GDM1 (cell line): ENCODE measurements around the gene HOXA6.

Experiments
- DNase-seq: peaks from one replicate; lab custom pipeline; 2025; lab: John Stamatoyannopoulos, UW

Gene HOXA6

DNA sequence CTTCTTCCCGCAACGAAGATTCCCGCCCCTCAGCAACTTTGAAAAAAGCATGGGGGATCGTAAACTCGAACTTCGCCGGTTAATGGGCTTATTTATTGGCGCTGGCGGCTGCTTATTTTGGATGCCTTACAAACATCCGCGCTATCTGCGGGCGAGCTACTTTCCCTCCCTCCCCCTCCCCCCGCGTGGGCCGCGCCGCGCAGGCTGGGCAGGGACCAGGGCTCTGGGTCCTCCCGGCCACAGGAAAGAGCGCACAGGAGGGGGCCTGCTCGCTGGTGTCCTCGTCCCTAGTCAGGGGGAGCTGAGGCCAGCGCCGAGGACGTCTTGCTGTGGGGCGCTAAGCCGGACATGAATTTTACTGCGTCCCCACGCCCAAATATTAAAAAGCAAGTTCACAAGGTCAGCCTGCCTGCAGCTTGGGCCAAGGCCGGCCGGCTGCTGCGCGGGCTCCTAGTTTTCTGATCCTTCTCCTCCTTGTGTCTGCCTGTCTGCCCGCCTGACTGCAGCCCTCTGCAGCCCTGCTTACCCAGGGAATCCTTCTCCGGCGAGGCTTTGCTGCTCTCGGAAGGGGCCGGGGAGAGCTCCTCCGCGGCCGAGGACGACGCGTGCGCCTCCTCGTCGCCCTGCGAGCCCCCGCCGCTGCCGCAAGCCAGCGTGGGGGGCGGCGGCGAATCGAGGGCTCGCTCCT, 25.4 kb upstream of the HOXA6 start:
- no peak for DNase-seq

DNA sequence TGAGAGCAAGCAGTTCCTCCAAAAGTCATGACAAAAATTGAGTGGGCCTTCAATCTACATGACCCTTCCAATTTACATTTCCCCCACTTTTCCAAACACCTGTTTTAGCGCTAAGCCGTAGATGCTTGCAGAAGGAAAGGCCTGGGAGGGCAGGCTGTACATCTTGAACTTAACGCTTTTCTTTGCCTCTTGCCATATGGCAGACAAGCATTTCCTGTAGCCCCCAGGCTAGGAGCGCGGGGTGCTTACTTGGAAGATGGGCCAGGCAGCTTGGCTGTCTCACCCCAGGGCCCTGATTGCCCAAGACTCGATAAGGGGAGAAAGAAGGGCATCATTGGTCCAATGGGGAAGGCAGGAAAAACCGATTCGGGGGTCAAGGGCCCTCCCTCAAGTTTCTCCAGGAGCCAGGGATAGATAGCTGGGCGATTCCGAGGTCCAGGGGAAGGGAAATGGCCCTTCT, 24.8 kb upstream of the HOXA6 start:
- DNase-seq = no peak

DNA sequence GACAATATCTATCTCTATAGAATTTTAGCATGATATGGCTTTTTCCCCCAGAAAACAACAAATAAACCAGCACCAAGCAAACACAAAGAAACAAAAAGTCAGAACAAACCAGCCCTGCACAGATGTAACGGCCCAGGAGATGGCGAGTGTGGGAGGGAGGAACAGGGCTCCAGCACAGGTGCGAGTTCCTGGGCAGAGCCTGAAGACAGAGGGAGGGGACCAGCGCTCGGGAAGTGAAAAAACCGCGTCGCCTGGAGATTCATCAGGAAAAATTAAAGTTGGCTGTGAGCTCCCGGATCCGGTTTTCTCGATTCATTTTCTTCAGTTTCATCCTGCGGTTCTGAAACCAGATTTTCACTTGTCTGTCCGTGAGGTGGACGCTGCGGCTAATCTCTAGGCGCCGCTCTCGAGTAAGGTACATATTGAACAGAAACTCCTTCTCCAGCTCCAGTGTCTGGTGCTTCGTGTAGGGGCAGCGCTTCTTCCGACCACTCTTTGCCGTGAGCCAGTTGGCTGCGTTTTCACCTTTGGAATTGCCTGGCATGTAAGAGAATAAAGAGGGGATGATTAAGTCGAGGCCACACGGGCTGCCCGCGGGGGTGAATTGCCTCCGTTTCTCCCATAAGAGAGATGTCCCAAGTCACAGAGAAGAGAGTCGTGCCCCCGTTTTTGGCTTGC, 24.2 kb upstream of the HOXA6 start:
- DNase-seq = no peak

DNA sequence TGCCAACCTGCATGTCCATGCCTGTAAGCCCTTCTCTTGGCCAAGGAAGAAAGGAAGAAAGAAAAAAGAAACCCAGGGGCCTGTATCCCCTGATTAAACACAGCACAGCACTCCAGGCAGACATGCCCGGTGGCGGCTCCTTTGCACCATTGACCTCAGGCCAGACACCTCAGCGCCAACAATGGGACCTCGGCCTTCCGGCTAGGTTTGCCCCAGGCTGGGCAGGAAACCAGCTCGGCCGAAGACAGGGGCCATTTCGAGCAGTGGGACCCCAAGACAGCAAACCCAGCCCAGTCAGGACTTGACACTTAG, 23.7 kb upstream of the HOXA6 start:
- DNase-seq = peak; percentile 13

DNA sequence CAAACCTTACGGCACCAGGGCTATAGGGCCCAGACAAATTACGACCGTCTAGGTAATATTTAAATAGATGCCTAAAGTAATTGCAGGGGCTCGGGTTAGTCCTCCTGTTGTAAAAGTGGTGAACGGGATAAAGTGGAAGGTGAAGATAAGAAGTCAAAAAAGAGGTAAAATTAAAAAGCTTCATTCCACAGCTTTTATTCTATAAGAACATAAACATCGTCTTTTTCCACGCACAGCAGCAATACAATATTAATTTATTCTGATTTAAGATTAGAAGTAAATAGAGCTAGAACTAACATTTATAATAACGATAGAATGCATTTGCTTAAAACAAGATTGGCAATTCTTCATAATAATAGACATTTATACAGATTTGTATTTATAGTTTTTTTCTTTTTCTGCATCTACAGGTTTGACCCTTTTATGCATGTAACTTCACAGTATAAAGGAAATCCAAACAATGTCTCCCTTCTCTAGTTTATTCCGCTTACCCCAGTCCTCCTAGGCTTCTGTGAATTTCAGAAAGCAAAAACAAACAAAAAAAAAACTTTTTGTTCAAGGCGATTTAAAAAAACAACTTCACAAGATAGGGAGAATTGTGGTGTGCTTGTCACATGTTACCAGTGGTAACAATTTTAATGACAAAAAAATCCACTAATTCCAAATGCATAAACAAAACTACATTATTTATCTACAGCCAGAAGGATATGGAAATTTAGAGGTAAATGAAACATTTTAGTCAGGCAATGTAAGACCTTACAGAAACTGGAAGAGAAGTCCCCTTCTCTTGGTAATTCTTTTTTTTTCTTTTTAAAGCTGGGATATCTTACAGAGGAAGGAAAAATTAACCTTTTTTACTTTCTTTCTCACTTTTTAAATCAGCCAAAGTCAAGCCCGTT, 23.1 kb upstream of the HOXA6 start:
- no peak for DNase-seq

DNA sequence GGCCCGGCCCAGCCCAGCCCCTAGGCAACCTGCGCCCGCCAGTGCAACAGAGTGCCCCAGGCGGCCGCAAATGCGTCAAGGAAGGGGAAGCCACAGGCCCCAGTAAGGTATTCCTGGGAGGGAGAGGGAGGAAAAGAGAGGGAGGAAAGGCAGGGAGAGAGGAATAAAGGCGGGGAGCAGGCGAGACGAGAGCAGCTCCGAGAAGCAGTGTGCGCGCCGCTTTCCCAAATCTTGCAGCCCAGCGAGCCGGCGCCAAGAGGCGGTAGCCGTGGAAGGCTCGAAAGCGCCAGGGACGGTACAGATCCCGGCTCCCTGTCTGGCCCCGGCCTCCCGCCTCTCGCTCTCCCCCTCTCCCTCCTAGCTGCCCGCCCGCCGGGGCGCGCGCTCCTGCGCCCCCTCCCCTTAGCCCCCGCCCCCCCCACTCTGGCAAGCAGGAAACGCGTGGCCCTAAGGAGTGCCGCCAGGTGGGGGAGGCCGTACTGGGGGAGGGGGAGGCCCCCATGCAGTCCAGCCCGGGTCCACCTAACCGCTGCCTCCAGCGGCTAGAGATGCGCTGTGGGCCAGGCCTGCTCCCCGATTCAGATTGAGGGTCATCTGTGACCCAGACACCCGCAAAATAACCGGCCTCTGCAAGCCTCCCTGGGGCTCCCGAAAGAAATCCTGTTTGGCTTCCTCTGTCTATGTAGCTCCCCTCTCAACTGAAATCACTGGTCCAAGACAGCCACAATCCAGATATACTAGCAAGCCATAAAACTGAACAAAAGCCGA, 22.3 kb upstream of the HOXA6 start:
- DNase-seq = peak; percentile 57

DNA sequence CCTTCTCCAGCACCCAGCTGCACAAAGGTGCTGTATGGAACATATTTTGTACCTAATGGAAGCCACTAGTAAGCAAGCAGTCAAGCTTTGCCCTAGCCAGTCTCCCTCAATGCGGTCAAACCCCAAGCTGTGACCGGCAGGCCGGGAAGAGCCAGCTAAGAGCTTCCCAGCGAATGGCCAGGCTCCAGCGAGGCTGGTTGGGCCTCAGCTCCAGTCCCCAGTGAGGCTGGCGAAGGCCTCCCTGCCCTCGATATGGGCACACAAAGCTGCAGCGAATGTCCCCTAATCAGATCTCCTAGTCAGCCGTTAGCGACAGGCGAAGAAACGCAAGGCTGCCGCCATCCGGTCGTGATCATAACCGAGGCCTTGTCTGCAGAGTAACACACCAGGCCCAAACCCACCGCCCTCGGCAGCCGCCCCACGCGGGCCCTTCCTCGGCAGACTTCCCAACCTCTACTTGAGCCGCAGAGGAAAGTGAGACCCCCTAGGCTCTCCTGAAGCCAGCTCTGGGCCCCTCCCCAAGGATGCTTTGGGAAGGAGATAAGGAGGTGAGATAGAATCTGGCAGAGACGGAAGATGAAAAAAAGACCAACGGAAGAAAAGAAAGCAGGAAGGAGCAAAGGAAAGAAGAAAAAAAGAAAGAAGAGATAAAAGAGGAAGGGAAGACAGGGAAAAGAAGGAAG, 20.8 kb upstream of the HOXA6 start:
- DNase-seq = peak; percentile 73

DNA sequence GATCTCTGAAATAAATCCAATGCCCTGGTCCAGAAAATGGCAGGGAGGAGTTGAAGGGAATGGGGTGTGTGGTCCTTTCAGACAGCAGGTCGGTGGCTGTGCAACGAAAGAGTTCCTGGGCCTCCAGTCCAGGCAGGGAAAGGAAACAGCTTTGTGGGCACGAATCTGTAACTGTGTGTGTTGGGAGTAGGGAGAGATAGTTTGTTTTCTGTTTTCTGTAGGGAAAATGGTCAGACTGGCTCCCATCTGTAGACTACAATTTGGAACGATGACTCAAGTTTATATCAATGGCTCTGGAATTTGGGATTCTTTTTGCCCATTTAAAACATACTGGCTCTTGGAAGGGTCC, 20.3 kb upstream of the HOXA6 start:
- DNase-seq = no peak

DNA sequence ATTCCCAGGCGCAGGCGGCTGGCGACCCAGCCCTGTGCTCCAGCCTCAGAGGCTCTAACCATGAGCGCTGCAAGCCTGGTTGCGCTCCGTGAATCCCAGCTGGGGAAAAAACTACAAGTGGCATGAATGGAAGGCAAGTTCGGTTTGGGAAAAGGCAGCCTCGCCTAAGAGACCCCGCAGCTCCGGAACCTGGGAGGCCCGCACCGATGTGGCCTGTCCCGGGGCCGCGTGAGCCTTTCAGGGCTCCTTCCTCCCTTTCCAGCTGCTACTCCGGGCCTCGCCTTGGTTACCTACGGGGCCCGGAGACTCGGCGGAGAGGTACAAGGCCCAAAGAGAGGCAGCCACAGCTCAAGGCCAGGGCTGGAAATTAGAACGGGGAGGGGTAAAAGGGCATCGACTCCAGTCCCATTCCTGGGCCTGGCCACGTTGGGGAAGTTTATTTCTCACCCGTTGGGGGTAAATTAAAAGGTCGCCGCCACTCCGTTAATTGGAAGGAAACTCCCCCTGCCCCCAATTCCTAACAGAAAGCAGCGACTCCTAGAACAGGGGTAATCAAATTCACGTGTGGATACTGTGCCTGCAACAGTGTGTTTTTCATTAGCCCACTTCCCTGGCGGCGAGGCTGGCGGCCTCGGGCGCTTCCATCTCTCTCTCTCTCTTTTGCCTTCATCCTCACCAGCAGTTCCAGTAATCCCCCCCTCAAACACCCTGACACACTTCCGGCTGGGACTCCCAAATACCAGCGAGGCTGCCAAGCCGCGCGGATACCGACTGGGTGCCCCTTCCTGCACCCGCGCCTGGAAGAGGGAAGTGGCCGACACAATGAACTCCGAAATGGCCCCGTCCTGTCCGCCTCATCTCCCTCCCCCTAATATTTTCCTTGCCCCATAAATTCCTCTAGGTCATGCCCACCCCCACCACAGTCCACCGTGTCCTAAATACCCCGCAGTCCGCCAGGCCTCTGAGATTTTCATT, 19.2 kb upstream of the HOXA6 start:
- peak; percentile 51 for DNase-seq

DNA sequence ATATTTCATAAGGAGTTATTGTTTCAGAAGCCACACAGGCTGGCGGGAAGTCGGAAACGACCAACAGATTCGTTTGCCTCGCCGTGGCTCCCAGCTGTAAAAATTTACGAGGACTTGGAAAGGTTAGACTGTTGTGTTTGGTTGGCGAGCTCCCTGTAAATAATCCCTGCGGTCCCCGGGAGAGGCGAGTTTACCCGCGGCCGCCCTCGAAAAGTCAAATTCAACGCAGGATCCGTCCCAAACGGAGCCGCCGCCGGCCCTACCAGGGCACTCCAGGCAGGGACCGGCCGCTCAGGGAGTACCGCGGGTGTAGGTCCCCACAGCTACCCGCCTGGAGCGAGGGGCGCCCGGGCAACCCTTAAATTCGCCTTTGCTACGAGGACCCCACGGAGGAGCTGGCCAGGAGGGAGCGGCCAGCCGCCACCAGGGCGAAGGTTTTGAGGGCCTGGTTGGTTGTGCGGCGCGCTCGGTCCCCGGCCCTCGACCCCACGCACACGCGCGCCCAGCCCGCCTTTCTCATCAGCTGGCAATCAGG, 18.5 kb upstream of the HOXA6 start:
- DNase-seq = no peak

DNA sequence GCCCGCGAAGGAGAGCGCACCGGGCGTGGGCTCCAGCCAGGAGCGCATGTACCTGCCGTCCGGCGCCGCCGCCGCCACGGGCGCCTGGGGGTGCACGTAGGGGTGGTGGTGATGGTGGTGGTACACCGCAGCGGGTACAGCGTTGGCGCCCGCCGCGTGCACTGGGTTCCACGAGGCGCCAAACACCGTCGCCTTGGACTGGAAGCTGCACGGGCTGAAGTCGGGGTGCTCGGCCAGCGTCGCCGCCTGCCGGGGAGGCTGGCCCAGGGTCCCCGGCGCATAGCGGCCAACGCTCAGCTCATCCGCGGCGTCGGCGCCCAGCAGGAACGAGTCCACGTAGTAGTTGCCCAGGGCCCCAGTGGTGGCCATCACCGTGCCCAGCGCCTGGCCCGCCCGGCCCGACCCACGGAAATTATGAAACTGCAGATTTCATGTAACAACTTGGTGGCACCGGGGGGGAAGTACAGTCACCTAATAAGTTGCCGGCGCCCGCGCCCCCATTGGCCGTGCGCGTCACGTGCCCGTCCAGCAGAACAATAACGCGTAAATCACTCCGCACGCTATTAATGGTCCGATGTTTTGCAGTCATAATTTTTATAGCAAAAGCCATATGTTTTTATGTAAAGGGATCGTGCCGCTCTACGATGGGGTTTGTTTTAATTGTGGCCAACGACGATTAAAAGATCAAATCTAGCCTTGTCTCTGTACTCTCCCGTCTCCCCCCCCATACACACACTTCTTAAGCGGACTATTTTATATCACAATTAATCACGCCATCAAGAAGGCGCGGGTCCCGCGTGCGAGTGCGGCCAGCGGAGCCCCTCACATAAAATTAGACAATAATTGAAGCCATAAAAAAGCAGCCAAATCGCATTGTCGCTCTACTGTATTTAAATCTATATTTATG, 17.8 kb upstream of the HOXA6 start, which contains the start of gene HOXA9:
TSS of gene HOXA9 (minus strand) at position 449 of the 907 bp plus-strand sequence. CDS start at position 369, 80 bp downstream.
- DNase-seq = peak; percentile 80

DNA sequence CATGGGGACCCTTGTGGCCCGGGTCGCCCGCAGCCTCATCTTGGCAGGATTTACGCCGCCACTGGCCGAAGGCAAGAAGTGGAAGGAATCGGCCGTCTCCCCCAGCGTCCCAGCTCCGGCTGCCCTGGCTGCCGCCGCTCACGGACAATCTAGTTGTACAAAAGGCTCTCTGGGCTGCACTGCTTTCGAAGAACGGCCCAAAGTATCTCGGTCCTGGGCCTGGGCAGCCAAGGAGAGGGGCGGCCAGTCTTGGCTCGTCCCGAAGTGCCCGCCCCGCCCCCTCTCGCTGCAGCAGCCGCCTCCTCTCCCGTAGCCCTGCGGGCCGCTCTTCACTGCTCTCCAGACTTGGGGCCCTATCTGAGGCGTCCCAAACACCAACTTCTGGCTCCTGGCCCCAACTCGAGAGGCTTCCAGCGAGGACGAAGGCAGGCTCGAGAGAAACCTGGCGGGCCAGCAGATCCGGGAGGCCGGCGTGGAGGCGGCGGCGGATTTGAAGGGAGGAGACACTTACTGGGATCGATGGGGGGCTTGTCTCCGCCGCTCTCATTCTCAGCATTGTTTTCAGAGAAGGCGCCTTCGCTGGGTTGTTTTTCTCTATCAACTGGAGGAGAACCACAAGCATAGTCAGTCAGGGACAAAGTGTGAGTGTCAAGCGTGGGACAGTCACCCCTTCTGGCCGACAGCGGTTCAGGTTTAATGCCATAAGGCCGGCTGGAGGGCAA, 17.0 kb upstream of the HOXA6 start:
- no peak for DNase-seq

DNA sequence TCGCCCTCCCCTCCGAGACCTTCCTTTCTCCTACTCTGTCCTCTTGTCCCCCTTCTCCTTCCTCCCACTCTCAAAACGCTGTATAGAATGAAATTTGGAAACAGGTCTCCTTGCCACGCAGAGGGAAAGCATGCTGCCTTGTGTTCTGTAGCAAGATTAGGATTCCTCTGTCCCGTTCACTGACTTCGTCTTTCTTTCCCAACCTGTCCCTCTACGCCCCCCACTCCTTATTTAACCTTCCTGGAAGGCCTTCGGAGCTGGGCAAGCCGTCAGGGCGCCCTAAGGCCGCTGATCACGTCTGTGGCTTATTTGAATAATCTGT, 16.4 kb upstream of the HOXA6 start:
- no peak for DNase-seq

DNA sequence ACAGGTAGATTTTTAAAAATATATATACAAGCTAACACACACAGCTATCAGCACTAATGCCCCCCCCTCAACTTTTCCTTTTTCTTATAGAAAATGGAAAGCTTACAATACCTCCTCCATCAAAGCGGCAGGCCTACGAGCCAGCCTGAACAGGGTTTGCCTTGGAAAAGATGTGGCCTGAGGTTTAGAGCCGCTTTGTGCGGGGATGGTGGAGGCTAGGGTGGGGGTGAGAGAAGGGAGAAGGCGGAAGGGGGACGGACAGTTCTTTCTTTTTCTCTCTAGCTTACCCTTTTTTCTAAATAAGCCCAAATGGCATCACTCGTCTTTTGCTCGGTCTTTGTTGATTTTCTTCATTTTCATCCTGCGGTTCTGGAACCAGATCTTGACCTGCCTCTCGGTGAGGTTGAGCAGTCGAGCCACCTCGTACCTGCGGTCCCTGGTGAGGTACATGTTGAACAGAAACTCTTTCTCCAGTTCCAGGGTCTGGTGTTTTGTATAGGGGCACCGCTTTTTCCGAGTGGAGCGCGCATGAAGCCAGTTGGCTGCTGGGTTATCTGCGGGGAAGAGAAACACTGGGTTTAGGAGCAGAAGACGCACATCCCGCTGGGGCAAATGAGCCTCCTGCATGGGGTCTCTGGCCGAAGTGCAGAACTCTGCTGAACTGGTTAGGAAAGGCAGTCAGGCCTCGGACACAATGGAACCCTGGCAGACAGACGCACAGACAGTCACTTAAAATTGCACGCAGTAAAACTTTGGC, 15.9 kb upstream of the HOXA6 start:
- DNase-seq = no peak

DNA sequence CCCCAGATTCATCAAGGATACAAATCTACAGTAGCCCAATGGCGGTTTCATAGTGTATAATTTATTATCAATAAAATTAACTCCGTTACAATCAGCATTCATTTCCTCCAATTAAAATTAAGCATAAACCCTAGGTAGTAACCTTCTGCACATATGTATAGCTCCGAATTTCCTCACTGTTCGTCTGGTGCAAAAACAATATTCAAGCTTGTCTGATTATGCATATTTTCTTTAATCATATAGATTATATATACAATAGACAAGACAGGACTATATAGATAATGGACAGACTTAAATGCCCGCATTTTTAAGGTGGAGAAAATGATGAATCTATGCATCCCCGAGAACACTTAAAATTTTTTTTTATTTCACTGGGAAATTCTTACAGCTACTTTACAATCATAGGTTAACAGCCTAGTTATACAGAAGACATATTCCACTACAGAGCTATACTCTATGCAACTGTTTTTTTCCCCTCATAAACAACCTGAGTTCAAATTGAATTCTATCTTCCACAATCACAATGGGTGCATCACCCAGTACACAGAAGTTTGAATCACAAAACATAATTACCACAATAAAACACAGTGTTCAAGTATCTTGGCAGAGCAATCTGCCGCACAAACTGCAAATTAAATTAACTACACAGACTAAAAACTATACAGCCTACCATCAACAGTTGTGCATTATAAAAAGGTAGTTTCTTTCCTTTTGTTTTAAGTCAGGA, 15.2 kb upstream of the HOXA6 start:
- DNase-seq = no peak

DNA sequence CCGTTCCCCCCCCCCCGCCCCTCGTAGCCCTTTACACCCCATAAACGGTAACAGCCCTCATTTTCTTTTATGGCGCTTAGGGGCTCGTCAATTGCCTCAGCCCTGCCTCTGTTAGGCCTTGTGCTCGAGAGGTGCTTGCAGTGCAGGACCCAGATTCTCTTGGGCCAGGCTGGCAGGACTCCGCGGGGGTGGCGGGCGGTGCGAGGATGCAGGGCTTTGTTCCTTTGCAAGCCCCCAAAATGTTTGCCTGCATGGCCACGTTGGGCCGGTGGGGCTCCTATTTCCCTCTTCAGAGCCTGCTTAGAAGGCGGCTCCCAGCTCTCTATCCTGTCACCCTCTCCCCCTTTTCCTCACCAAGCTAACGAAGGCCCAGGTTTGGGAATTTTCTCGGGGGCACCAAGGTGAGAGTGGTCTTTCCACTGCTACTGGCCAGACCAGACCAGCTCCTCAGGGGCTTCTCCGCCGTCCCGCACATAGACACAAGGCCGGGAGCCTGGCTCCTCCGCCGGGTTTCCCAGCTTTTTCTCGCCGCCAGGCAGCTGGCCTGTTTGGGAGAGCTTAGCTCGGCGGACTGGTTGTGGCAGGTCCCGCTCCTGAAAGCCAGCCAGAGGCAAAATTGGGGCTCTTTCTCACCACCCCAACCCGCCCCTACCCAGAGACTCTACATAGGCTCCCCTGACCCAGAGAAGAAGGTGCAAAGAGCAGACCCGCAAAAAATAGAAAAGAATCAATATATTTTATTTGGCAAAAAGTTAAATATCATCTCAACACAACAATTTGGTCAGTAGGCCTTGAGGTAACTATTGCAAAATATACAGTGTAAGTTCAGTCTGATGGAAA, 14.4 kb upstream of the HOXA6 start:
- no peak for DNase-seq
